ENCODE data around the gene TPST2. TPM values are rescaled to one million over a fixed set of nuclear protein-coding genes. Genes with fewer than 3 reads are reported as not detected.
A peak's percentile ranks its signal among the peaks of the same experiment; 100 is the strongest.

Gene TPST2
- total RNA-seq, 1 experiment from 2014 or later = 50.1 TPM

DNA sequence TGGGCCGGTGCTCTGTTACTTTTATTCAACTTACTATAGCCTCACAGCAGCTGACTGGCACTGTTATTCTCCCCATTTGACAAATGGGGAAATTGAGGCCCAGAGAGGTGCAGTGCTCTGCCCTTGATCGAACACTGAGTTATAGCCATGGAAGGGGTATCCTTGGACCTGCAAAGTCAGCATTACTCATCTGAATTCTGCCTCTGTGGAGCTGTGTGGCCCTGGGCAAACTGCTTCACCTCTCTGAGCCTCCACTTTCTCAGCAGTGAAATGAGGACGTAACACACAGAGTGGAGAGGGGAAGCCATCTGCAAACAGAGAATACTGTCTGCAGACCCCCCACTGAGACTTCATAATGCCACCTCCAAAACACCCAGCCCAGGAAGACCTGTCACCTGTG is 25.3 kb downstream of the TPST2 start:
- peaks cover 43% of the 10 kb centered on the region; the same call in 1 of the 2 replicates for H3K79me2 ChIP-seq (ENCODE audit: insufficient read depth, low read length)
- no CpG with 5 or more reads among the region's 3 CpGs for WGBS (ENCODE audit: extremely low coverage, insufficient read length, low lambda C conversion rate)

More for the DNA sequence above, 25.3 kb downstream of the TPST2 start:
- Histone ChIP-seq H2AFZ (ENCODE audit: low read length) (no peak overlapping the region), H3T11ph (ENCODE audit: low read length) (no peak overlapping the region), H4K20me1 (ENCODE audit: control insufficient read depth, insufficient read depth, insufficient read length) (no peaks in the 10 kb centered on the region), H4K91ac (ENCODE audit: insufficient read length, low read depth, low read length) (no peak overlapping the region), H3K23ac (ENCODE audit: insufficient read length, low read depth, low read length) (no peak overlapping the region), H4K5ac (ENCODE audit: insufficient read length, low read depth, low read length) (no peak overlapping the region), H3K4me2 (ENCODE audit: insufficient read depth, insufficient read length, low read length) (no peak overlapping the region), H3K9ac (ENCODE audit: extremely low read depth, insufficient read length, low read length) (no peak overlapping the region), H3K56ac (ENCODE audit: insufficient read length, low read depth, low read length) (no peak overlapping the region), H2BK120ac (ENCODE audit: low read depth, low read length, poor library complexity, severe bottlenecking) (no peak overlapping the region), H3K9me3 (ENCODE audit: control insufficient read depth, low read depth, low read length) (no peaks in the 10 kb centered on the region), H3K18ac (ENCODE audit: insufficient read length, low read depth, low read length) (no peak overlapping the region), H3K23me2 (ENCODE audit: insufficient read length, low read depth, low read length, poor library complexity, severe bottlenecking) (no peaks in the 10 kb centered on the region), H2BK12ac (ENCODE audit: insufficient read length, low read depth, low read length) (no peak overlapping the region), H3K27me3 (ENCODE audit: insufficient read depth, low read length) (no peaks in the 10 kb centered on the region), H3K27ac (ENCODE audit: insufficient read length, low read depth, low read length) (no peak overlapping the region), H3K4ac (ENCODE audit: low read depth, low read length) (no peak overlapping the region), H2BK15ac (ENCODE audit: low read depth, low read length) (no peak overlapping the region), H3K79me1 (ENCODE audit: insufficient read depth, low read depth, low read length, poor library complexity, severe bottlenecking) (no peaks in the 10 kb centered on the region), H2AK5ac (ENCODE audit: insufficient read length, low read length) (no peak overlapping the region), H4K8ac (replicated peaks; ENCODE audit: insufficient read length, low read depth, low read length) (no peak overlapping the region), H2BK5ac (ENCODE audit: insufficient read length, low read length) (no peak overlapping the region), H3K4me1 (ENCODE audit: insufficient read depth, low read length) (peaks cover 28% of the 10 kb centered on the region), H3K14ac (ENCODE audit: insufficient read depth, low read length) (no peak overlapping the region), H2BK20ac (ENCODE audit: low read depth, low read length, poor library complexity, severe bottlenecking) (no peak overlapping the region)
- no peak overlapping the region; a peak in 1 of 5 replicates for H3K4me3 Mint-ChIP-seq
- H3K36me3 Mint-ChIP-seq (ENCODE audit: insufficient read depth in 1 of 3, low read depth in 3 of 3) = peaks cover 5 to 14% (median 9%) of the 10 kb centered on the region in 3 experiments
- TF ChIP-seq, protein P1, sequence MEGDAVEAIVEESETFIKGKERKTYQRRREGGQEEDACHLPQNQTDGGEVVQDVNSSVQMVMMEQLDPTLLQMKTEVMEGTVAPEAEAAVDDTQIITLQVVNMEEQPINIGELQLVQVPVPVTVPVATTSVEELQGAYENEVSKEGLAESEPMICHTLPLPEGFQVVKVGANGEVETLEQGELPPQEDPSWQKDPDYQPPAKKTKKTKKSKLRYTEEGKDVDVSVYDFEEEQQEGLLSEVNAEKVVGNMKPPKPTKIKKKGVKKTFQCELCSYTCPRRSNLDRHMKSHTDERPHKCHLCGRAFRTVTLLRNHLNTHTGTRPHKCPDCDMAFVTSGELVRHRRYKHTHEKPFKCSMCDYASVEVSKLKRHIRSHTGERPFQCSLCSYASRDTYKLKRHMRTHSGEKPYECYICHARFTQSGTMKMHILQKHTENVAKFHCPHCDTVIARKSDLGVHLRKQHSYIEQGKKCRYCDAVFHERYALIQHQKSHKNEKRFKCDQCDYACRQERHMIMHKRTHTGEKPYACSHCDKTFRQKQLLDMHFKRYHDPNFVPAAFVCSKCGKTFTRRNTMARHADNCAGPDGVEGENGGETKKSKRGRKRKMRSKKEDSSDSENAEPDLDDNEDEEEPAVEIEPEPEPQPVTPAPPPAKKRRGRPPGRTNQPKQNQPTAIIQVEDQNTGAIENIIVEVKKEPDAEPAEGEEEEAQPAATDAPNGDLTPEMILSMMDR (conservative IDR thresholded peaks at IDR 0.05) = no peak
- H3K27ac Mint-ChIP-seq = peak overlapping the region in 2 of 3 experiments; percentile 85 to 86; a peak in 3 of 7 replicates
- peaks cover 69 to 76% of the 10 kb centered on the region in 2 experiments for H3K4me1 Mint-ChIP-seq
- no peaks in the 10 kb centered on the region for H3K9me3 Mint-ChIP-seq
- no peaks in the 10 kb centered on the region for H3K27me3 Mint-ChIP-seq (ENCODE audit: low read depth)
- DNase-seq = no peak

Data from H9 (cell line).